HT-29 (cell line): Measurements from ENCODE around the gene CCNJL. TPM values are rescaled to one million over a fixed set of nuclear protein-coding genes. Genes with fewer than 3 reads are reported as not detected.

Source experiments
- DNase-seq: peaks from one replicate; pipeline ENCODE4 v3.0.0-alpha.2; 2015; ENCODE audit warnings: low spot score
- small RNA-seq: library from RNA; depleted of rRNA; stranded (forward); fragments of <200 nt; gene quantifications from one replicate; pipeline ENCODE3, GENCODE V24; 2014
- total RNA-seq: library from RNA; depleted of rRNA; stranded (reverse); fragments of >200 nt; shearing (Covaris generic); gene quantifications from 2 replicates; pipeline ENCODE4 v1.2.3, GENCODE V29; 2014; rRNA removed

Gene CCNJL
- total RNA-seq, 1 experiment from 2014 or later = 7.9 TPM

GRCh38 chr5:160229190-160229742, 83.1 kb downstream of the CCNJL start, which contains the start of gene FABP6:
TSS of gene FABP6 (plus strand) at chr5:160229506. CDS start at chr5:160229558, 52 bp downstream.
- DNase-seq = no peak

DNA sequence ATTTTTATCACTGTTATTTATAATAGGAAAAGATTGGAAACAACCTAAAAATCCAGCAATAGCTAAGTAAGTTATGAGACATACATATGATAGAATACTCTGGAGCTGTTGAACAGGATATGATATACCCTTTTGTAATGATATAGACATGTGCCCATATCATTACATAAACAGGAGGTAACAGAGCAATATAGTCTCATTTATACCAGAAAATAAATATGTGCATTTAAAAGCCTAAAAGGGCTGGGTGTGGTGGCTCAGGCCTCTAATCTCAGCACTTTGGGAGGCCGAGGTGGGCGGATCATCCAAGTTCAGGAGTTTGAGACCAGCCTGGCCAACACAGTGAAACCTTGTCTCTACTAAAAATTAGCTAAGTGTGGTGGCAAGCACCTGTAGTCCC, 85.4 kb downstream of the CCNJL start:
- DNase-seq = no peak

GRCh38 chr5:160221082-160221481, 91.3 kb downstream of the CCNJL start:
- no peak for DNase-seq

DNA sequence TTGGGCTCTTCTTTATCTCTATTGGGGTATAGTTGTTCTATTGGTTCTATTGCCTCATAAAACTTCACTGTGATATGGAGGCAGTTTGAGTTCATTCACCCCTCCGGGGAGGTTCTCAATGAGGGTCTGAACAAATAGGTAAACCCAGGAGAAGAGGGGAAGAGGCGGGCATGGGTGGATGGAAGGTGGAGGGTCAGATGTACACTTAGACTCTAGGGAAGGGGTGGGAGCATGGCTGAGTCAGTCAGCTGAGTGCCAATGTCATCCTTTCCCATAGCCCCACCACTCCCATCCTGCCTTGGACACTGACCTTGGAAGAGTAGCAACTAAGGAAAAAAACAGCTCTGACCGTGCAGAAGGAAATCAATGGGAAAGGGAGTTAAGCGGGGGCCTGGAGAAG, 93.0 kb downstream of the CCNJL start:
- no peak for DNase-seq

DNA sequence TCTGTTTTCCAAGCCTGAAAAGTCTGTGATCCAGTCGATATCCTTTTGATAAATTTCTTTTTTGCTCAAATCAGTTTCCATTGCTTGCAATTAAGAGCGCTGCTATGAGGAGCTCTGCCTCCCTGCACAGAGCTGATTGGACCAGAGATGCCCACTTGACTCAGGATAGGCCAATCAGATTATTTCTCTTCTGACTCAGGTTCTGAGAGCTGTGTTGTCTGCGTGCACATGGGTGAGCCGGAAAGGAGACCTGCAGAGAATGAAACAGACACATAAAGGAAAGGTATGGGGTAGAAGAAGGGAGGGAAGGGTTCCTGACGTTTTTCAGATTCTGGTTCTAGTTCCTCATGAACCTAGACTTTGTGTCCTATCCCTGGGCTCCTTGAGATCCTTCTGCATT, 98.8 kb downstream of the CCNJL start:
- DNase-seq = peak; percentile 25

GRCh38 chr5:160211352-160211751, 101.0 kb downstream of the CCNJL start:
- DNase-seq = no peak

DNA sequence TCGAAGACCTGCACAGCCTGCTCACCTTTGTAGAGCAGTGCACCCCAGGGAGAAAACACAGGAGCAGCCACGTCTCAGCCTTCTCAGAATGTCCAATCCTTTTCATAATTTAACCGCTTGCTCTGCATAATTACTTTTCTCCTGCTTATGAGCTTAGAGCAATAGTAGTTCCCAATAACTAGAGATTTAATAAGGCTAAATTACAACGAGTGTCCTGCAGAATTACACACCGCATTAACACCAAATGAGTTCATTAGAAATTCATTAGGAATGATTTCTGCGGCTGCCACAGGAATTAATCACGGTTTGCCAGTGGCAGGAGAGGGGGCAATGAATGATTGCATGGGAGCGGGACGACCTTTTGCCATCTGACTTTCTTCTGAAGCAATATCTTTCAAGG, 101.8 kb downstream of the CCNJL start:
- DNase-seq = no peak

DNA sequence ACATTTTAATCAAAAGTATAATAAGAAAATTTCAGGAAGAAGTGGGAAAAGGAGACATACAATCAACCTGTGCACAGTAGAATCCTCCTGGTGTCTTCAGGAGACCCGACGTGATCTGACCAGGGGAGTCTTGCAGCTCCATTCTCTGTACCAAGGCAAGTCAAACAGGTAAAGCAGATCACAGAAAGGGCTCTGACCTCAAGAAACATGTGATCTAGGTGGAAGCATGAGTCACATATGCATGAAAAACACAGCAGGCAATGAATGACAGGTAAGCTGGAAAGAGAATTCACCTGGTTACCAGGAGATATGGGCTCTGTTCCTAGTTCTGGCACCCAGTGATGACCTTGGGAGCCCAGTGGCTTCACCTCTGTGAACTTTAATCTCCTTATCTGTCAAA, 102.4 kb downstream of the CCNJL start:
- DNase-seq = peak; percentile 61

- DNase-seq = no peak
Measured at GRCh38 chr5:160207061-160207460, 105.3 kb downstream of the CCNJL start.

Small RNAs within 50 kb of the gene (small RNA-seq; reads per million reads assigned to genes)
- not detected for gene AC112191.3

Other genes with a start within 250 kb of the CCNJL start
- gene PWWP2A, start 193.1 kb downstream of the CCNJL start, total RNA-seq = 22.0 and 25.4 TPM in 2 replicates
- 2.2 and 2.9 TPM in 2 replicates for gene FABP6, start 83.1 kb downstream of the CCNJL start, total RNA-seq
- gene C1QTNF2, start 58.1 kb upstream of the CCNJL start, total RNA-seq = 0.18 TPM in 1 of 2 replicates, not detected in the other
- 0.91 and 1.2 TPM in 2 replicates for gene FAM200C, start 87.5 kb upstream of the CCNJL start, total RNA-seq
- gene SLU7, start 106.5 kb upstream of the CCNJL start, total RNA-seq = 13.2 and 24.6 TPM in 2 replicates
- 99.1 and 131 TPM in 2 replicates for gene PTTG1, start 109.3 kb upstream of the CCNJL start, total RNA-seq